Head of caudate nucleus (tissue), 42 donors: ENCODE results near the gene RRBP1.

Source experiments
- DNase-seq, 42 donors: peaks; one replicate each; pipeline versions ENCODE4 v3.0.0 to v3.0.0-alpha.2; 2020 to 2021; ENCODE audit warnings: mixed read lengths in 7 of 42
- intact Hi-C: fragments of 100-400 bp; cut with DNase I; formaldehyde crosslinking; loops from one replicate; pipeline ENCODE4 v1.15.0; 2022

Gene RRBP1

GRCh38 chr20:17682103-17682888 is at the start of gene RRBP1:
Gene RRBP1, minus strand, starts transcription at chr20:17682242. Its CDS starts 21,735 bp downstream, at chr20:17660507.
- intact Hi-C loops, result loop anchor here (5.0 to 10.0 kb wide), 3 partner anchors 45 to 283 kb away; partner anchors contain the start of genes MGME1 and SNX5
- DNase-seq, result peak; percentile 97 to 100 (median 99)

- intact Hi-C loops, result no loop called here
- no peak for DNase-seq
Observed at GRCh38 chr20:17731233-17731632, 49.2 kb upstream of the RRBP1 start.

GRCh38 chr20:17730071-17730470 is 48.0 kb upstream of the RRBP1 start:
- intact Hi-C loops, result no loop called here
- DNase-seq, result no peak

GRCh38 chr20:17728074-17728473 is 46.0 kb upstream of the RRBP1 start:
- DNase-seq, result no peak
- intact Hi-C loops, result no loop called here

- intact Hi-C loops, result no loop called here
- no peak for DNase-seq
Observed at GRCh38 chr20:17727351-17727750, 45.3 kb upstream of the RRBP1 start.

- no peak for DNase-seq
Observed at GRCh38 chr20:17726902-17727301, 44.9 kb upstream of the RRBP1 start.

GRCh38 chr20:17725094-17725835 is 43.2 kb upstream of the RRBP1 start:
- peak in 8 of 42 donors; percentile 11 to 50 (median 16) for DNase-seq
- intact Hi-C loops, result no loop called here

More at GRCh38 chr20:17726902-17727301, 44.9 kb upstream of the RRBP1 start:
- intact Hi-C loops, result no loop called here

GRCh38 chr20:17723301-17723691 is 41.3 kb upstream of the RRBP1 start:
- DNase-seq, result no peak
- intact Hi-C loops, result no loop called here

GRCh38 chr20:17722493-17723300 is 40.7 kb upstream of the RRBP1 start:
- intact Hi-C loops, result no loop called here
- DNase-seq, result no peak

- no peak for DNase-seq
- intact Hi-C loops, result no loop called here
Observed at GRCh38 chr20:17721802-17722486, 39.9 kb upstream of the RRBP1 start.

- intact Hi-C loops, result no loop called here
- no peak for DNase-seq
Observed at GRCh38 chr20:17720755-17721154, 38.7 kb upstream of the RRBP1 start.

- intact Hi-C loops, result no loop called here
- DNase-seq, result no peak
Observed at GRCh38 chr20:17716331-17716730, 34.3 kb upstream of the RRBP1 start.

- no peak for DNase-seq
- intact Hi-C loops, result no loop called here
Observed at GRCh38 chr20:17715075-17715474, 33.0 kb upstream of the RRBP1 start.

- intact Hi-C loops, result no loop called here
- DNase-seq, result no peak
Observed at GRCh38 chr20:17714597-17714996, 32.6 kb upstream of the RRBP1 start.

- no peak for DNase-seq
- intact Hi-C loops, result no loop called here
Observed at GRCh38 chr20:17712708-17713107, 30.7 kb upstream of the RRBP1 start.

- DNase-seq, result no peak
- intact Hi-C loops, result no loop called here
Observed at GRCh38 chr20:17712201-17712600, 30.2 kb upstream of the RRBP1 start.

GRCh38 chr20:17711267-17711627 is 29.2 kb upstream of the RRBP1 start:
- no peak for DNase-seq
- intact Hi-C loops, result no loop called here

- intact Hi-C loops, result no loop called here
- DNase-seq, result no peak
Observed at GRCh38 chr20:17710379-17711266, 28.6 kb upstream of the RRBP1 start.
